Stimulated activated naive CD4-positive, alpha-beta T cell treated with Interleukin-2 at 50 U/mL for 16 hours (primary cell): ENCODE results near the gene CASTOR2.
"Not testable (repeated sequence)": the region's sequence is repeated elsewhere in the genome, so short reads cannot be mapped to it uniquely, and the experiment has no call there.

Experiments used
- DNase-seq: peaks from one replicate; lab custom pipeline; 2025; lab: John Stamatoyannopoulos, UW

Gene CASTOR2

GRCh38 chr7:74964511-74965119 is at the start of gene CASTOR2:
CASTOR2 (plus strand) TSS chr7:74964705; CDS start chr7:74964986, 281 bp downstream.
- peak; percentile 58 for DNase-seq

DNA sequence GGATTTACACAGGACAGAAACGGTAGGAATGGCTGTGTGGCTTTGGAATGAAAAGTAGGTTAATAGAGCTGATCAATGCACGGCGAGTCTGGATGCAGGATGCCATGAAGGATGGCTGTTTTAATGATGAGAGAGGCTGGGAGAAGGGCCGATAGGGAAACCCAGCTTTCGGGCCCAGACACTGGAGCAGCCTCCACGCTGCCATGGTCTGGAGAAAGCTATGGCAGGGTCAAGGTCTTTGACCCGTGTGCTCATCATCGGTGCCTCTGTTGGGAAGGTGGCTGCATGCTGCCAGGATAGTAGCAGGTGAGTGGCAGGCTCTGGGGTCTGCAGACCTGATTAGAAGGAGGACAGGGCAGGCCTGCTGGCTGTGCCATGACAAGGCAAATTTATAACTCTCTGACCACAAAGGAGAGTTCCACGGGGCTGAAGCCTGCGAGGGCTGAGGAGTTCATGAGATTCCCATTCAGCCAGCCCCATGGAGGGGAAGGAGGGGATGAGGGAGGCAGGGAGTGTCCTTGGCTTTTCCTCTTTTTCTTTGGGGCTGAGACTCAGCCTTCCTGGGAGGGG is 42.1 kb upstream of the CASTOR2 start:
- DNase-seq = not testable (repeated sequence)

- DNase-seq = not testable (repeated sequence)
Observed at GRCh38 chr7:74923644-74924043, 40.9 kb upstream of the CASTOR2 start.

GRCh38 chr7:74926968-74927367 is 37.5 kb upstream of the CASTOR2 start:
- not testable (repeated sequence) for DNase-seq

DNA sequence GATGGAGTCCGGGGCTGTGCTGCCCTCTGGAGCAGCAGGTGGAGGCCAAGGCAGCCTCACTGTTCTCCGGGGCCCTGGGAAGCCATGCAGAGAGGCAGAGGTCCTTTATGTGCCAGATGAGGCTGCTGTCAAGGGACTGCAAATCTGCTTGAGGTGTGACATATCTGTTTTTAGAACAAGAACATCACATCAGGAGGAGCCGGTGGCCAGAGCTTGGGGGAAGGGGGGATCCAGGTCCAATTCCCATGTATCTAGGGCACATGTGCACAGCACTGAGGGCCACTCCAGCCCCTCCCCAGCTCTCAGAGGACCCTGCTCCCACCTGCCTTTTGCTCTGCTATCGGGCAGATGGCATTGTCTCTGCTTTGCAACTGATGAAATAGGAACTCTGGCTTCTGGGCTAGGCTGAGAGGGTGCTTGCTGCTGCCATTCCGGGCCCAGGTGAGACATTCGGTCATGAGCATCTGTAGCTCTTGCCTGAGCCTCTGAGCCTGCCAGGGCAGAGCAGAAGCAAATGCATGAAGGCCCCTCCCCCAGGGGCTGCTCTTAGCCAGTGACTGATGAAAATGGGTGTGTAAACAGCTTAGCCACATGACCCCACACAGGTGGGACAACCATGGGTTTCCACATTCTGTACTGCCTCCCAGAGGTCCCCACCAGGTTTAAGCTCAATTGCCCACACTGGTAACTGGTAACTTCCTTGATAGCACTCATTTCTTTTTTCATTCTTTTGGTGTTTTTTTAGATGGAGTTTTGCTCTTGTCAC is 32.8 kb upstream of the CASTOR2 start:
- DNase-seq = not testable (repeated sequence)

DNA sequence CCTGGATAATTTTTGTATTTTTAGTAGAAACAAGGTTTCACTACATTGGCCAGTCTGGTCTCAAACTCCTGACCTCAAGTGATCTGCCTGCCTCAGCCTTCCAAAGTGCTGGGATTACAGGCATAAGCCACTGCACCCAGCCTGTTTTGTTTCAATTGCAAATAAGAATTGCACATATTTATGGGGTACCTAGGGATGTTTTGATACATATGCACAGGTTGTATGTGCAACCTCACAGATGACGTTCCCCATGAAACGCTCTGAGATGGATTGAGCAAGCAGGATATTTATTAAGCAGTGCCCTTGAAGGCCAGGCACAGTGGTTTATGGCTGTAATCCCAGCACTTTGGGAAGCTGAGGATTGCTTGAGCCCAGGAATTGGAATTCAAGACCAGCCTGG is 25.1 kb upstream of the CASTOR2 start:
- not testable (repeated sequence) for DNase-seq

- not testable (repeated sequence) for DNase-seq
Observed at GRCh38 chr7:74941302-74942069, 23.0 kb upstream of the CASTOR2 start.

DNA sequence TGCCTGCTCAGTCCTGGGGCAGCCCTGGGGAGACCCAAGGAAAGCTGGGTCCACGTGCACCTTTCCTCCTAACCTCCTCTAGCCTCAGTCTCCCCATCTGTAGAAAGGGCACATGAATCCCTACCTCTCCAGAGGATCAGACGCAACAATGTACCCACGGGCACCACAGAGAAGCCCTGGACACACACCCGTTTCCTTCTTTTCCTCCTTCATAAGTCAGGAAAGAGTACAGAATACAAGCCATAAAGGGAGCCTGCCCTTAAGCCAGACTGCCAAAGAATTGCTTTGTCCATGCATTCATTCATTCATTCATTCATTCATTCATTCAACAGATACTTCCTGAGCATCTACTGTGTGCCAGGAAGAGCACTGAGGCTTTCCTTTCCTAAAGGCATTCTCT is 20.6 kb upstream of the CASTOR2 start:
- not testable (repeated sequence) for DNase-seq

- DNase-seq = not testable (repeated sequence)
Observed at GRCh38 chr7:74947741-74948140, 16.8 kb upstream of the CASTOR2 start.

DNA sequence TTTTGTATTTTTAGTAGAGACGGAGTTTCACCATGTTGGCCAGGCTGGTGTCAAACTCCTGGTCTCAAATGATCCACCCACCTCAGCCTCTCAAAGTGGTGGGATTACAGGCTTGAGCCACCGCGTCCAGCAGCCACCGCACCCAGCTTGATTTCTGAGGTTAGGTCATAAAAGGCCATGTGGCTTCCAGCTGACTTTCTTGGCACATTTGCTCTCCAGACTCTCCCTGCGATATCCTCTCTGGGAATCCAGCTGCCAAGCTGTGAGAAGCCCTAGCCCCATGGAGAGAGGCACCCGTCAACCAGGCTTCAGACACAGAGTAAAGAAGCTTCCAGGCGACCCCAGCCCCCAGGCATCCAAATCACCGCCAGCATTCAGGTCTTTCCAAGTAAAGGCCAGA is 10.7 kb upstream of the CASTOR2 start:
- not testable (repeated sequence) for DNase-seq

DNA sequence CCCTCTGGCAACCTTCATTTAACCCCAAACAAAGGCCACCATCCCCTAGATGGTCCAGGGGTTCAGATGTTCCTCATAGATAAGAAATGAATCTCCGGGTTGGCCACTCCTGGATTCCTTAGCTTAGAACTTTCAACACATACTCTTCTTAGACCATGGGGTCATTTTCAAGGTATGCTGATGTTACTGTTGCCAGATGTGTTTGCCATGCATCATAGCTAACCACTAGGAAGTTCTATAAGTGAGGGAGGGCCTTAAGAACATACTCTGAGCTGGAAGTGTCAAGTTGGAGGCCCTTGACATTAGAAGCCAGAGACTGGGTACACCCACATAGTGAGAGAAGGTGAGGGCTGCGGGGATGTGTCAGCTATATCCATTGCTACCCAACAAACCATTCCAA is 6.2 kb upstream of the CASTOR2 start:
- DNase-seq = not testable (repeated sequence)

- not testable (repeated sequence) for DNase-seq
Observed at GRCh38 chr7:74963704-74964510, 598 bp upstream of the CASTOR2 start.

DNA sequence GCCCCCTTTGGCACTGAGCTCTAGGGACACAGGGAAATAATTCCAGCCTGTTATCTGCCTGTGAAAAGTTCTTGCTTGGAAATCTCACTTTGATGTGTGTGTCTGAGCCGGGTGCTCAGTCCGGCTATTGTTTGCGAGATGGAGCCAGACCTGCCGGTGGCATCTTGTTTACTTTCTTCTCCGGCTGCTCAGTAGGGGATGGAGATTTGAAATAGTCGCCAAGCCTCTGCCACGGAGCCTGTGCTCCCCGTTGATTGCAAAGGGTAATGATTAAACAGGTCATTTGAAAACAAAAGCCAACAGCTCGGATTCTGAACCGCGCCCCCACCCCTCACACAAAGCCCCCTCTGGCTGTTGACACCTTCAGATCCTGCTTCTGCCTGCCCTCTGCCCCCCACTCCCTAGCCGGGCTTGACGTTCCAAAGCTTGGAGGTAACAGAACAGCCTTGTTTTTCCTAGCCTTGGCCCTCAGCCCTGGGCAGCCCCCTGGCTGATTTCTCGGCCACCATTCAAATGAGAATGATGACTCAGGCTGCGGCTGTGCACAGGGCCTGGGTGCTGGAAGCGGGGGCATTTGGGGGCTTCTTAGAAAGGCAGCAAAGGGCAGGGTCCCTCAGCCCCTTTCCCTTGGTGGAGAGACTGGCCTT is 1.8 kb downstream of the CASTOR2 start:
- DNase-seq = not testable (repeated sequence)

GRCh38 chr7:74966909-74967308 is 2.4 kb downstream of the CASTOR2 start:
- not testable (repeated sequence) for DNase-seq

- not testable (repeated sequence) for DNase-seq
Observed at GRCh38 chr7:74971431-74971830, 6.9 kb downstream of the CASTOR2 start.

GRCh38 chr7:74972377-74972776 is 7.9 kb downstream of the CASTOR2 start:
- DNase-seq = not testable (repeated sequence)

DNA sequence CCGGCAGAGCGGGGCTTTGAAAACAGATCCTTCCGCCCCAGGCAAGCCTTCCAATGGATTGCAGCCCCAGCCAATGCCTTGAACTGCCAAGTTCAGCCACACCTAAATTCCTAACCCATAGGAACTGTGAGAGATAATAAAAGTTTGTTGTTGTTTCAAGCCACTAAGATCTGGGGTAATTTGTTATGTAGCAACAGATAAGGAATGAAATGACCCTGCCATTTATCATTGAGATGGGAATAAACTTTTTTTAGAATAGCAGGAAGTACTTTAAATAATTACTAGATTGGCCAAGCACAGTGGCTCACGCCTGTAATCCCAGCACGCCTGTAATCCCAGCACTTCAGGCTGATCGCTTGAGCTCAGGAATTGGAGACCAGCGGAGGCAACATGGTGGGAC is 11.5 kb downstream of the CASTOR2 start:
- DNase-seq = not testable (repeated sequence)

DNA sequence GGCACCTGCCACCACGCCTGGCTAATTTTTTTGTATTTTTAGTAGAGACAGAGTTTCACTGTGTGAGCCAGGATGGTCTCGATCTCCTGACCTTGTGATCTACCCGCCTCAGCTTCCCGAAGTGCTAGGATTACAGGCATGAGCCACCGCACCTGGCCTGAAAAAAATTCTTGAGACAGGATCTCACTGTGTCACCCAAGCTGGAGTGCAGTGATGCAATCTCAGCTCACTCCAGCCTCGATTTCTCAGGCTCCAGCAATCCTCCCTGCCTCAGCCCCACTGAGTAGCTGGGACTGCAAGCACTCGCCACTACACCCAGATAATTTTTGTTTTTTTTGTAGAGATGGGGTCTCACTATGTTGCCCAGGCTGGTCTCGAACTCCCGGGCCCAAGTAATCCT is 13.0 kb downstream of the CASTOR2 start:
- not testable (repeated sequence) for DNase-seq

DNA sequence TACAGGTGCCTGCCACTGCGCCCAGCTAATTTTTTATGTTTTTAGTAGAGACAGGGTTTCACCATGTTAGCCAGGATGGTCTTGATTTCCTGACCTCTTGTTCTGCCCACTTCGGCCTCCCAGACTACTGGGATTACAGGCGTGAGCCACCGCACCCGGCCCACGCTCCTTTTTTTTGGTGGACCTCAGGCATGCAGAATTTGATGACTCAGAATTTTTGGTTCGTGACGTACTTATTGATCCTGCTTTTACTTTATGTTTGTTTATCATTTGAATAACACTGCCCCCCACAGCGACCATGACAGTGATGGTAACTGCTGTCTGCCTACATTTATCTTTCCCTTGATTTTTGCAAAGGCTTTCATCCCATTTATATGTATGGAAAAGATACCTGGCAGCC is 23.9 kb downstream of the CASTOR2 start:
- not testable (repeated sequence) for DNase-seq

GRCh38 chr7:74993121-74993520 is 28.6 kb downstream of the CASTOR2 start:
- no peak for DNase-seq
